OCI-LY7 (cell line): ENCODE results near the gene ARHGEF18. TPM values are rescaled to one million over a fixed set of nuclear protein-coding genes. Genes with fewer than 3 reads are reported as not detected.

Experiments used
- BruUV-seq: library from RNA; stranded (reverse); fragments of 400-500 nt; replicated peaks from 2 replicates; lab custom pipeline; 2021; lab: Mats Ljungman, UMichigan
- CTCF ChIA-PET: fragments of 300-600 bp; sonication (Branson Sonifier 250); formaldehyde crosslinking; loops from one replicate; lab custom pipeline; 2022; ENCODE audit warnings: antibody characterized with exemption; ENCODE audit not compliant: unreplicated experiment; lab: Charles Lee
- POLR2A ChIA-PET: fragments of 300-600 bp; sonication (Branson Sonifier 250); formaldehyde crosslinking; loops from one replicate; lab custom pipeline; 2022; ENCODE audit warnings: antibody characterized with exemption; lab: Charles Lee
- DNase-seq: peaks from one replicate; pipeline ENCODE4 v3.0.0-alpha.2; 2015; ENCODE audit warnings: low spot score
- H2AFZ ChIP-seq: fragments of 200-600 bp; sonication (generic), shearing (Covaris generic); 2 replicates; pipeline ENCODE4 v1.6.1; 2014; ENCODE audit warnings: mild to moderate bottlenecking, antibody characterized with exemption, low read length, moderate library complexity
- H3K27ac ChIP-seq: fragments of 200-600 bp; sonication (generic); 2 replicates; pipeline ENCODE4 v1.5.1; 2014; ENCODE audit warnings: mixed run types, low read depth, mild to moderate bottlenecking, moderate library complexity, low read length, inconsistent platforms; ENCODE audit not compliant: poor library complexity, severe bottlenecking
- H3K36me3 ChIP-seq: fragments of 200-600 bp; sonication (generic); 2 replicates; pipeline ENCODE4 v1.6.1; 2014; ENCODE audit warnings: mild to moderate bottlenecking, antibody characterized with exemption, low read length, moderate library complexity, mixed read lengths; ENCODE audit not compliant: insufficient read depth
- H3K4me1 ChIP-seq: fragments of 200-600 bp; sonication (generic); 2 replicates; pipeline ENCODE4 v1.5.1; 2014; ENCODE audit warnings: mild to moderate bottlenecking, low read length; ENCODE audit not compliant: insufficient read depth, poor library complexity, severe bottlenecking
- H3K4me2 ChIP-seq: fragments of 200-600 bp; sonication (generic); 2 replicates; pipeline ENCODE4 v1.6.1; 2014; ENCODE audit warnings: mild to moderate bottlenecking, low read length
- H3K4me3 ChIP-seq: fragments of 200-600 bp; sonication (generic); 2 replicates; pipeline ENCODE4 v1.5.1; 2014; ENCODE audit warnings: mild to moderate bottlenecking, low read depth, low read length; ENCODE audit not compliant: poor library complexity, severe bottlenecking
- H3K79me2 ChIP-seq: fragments of 200-600 bp; sonication (generic); 2 replicates; pipeline ENCODE4 v1.6.1; 2016; ENCODE audit warnings: low read depth, mild to moderate bottlenecking, low read length, moderate library complexity, mixed read lengths; ENCODE audit not compliant: insufficient read depth
- H3K9me2 ChIP-seq: fragments of 200-600 bp; sonication (generic); 2 replicates; pipeline ENCODE4 v1.6.1; 2016; ENCODE audit warnings: mild to moderate bottlenecking, low read length, mixed read lengths; ENCODE audit not compliant: insufficient read depth
- H3K9me3 ChIP-seq: fragments of 200-600 bp; sonication (generic); 2 replicates; pipeline ENCODE4 v1.6.1; 2014; ENCODE audit warnings: mild to moderate bottlenecking, mixed run types, low read length, mixed read lengths
- H4K20me1 ChIP-seq: fragments of 200-600 bp; sonication (generic); 2 replicates; pipeline ENCODE4 v1.6.1; 2014; ENCODE audit warnings: mild to moderate bottlenecking, antibody characterized with exemption, low read length, moderate library complexity, mixed read lengths; ENCODE audit not compliant: insufficient read depth
- CTCF ChIP-seq: fragments of 200-600 bp; sonication (generic); conservative IDR thresholded peaks from 2 replicates; pipeline ENCODE4 v1.5.1; 2014; ENCODE audit warnings: mild to moderate bottlenecking, antibody characterized with exemption, low read length, moderate library complexity, mixed read lengths
- EZH2phosphoT487 ChIP-seq: fragments of 200-600 bp; sonication (generic); IDR thresholded peaks from 2 replicates; pipeline ENCODE4 v1.6.1; 2018; ENCODE audit warnings: low read depth, borderline replicate concordance, mild to moderate bottlenecking, mixed run types, antibody characterized with exemption, low read length, moderate library complexity, mixed read lengths
- intact Hi-C: fragments of 100-400 bp; cut with micrococcal nuclease; formaldehyde crosslinking; loops from one replicate; pipeline ENCODE4 v1.10.0; 2022; ENCODE audit not compliant: unreplicated experiment
- total RNA-seq, 2 experiments: library from RNA; depleted of rRNA in 1 of 2; stranded (reverse); fragments of >200 nt in 1 of 2; shearing (Covaris generic) in 1 of 2; gene quantifications; 2 replicates each; pipeline ENCODE4 v1.2.3, GENCODE V29; 2014 to 2022

The ARHGEF18 gene
- total RNA-seq, 2 experiments from 2014 or later = 48.1 to 55.2 TPM

GRCh38 chr19:7349231-7349591, 474 bp downstream of the ARHGEF18 start:
- Histone ChIP-seq H3K79me2 (peaks cover 56% of the 10 kb centered on the region), H3K27ac (peak overlapping the region; percentile 93), H3K4me2 (peak overlapping the region; percentile 78), H3K9me2 (no peaks in the 10 kb centered on the region), H3K4me3 (peak overlapping the region; percentile 96), H2AFZ (no peak overlapping the region), H3K36me3 (peaks cover 48% of the 10 kb centered on the region), H3K4me1 (peaks cover 70% of the 10 kb centered on the region), H3K9me3 (peaks cover 12% of the 10 kb centered on the region; the same call in 1 of the 2 replicates), H4K20me1 (no peaks in the 10 kb centered on the region)
- intact Hi-C loops = loop anchor here (2.0 to 10.0 kb wide), 3 partner anchors 123 to 250 kb away; partner anchors contain the start of gene PNPLA6
- DNase-seq = no peak
- ChIA-PET POLR2A (interaction anchor here (0.9 to 1.9 kb wide), 6 partner anchors 9 to 250 kb away, joined by 3 to 9 read pairs (median 6); no protein-coding TSS in a partner anchor), CTCF (interaction anchor here (0.6 kb wide), 1 partner anchor 250 kb away, joined by 3 read pairs; no protein-coding TSS in a partner anchor)
- no peak for TF ChIP-seq EZH2phosphoT487
- no peak for TF ChIP-seq CTCF
- BruUV-seq = no TSS peak

GRCh38 chr19:7349961-7350711, 1.4 kb downstream of the ARHGEF18 start:
- intact Hi-C loops = loop anchor here (2.0 to 10.0 kb wide), 3 partner anchors 122 to 251 kb away; partner anchors contain the start of gene PNPLA6
- H3K4me1 ChIP-seq = peaks cover 66% of the 10 kb centered on the region
- no peak overlapping the region for H2AFZ ChIP-seq

More at GRCh38 chr19:7349961-7350711, 1.4 kb downstream of the ARHGEF18 start:
- peak overlapping the region; percentile 96 for H3K4me3 ChIP-seq
- peak; percentile 79 for DNase-seq
- peaks cover 6% of the 10 kb centered on the region for H4K20me1 ChIP-seq
- peaks cover 65% of the 10 kb centered on the region for H3K79me2 ChIP-seq
- peaks cover 12% of the 10 kb centered on the region; the same call in 1 of the 2 replicates for H3K9me3 ChIP-seq
- BruUV-seq = no TSS peak
- POLR2A ChIA-PET = interaction anchor here (0.6 to 1.9 kb wide), 6 partner anchors 10 to 251 kb away, joined by 3 to 6 read pairs (median 4); partner anchors contain the start of gene INSR
- CTCF ChIA-PET = interaction anchor here (0.5 to 0.9 kb wide), 3 partner anchors 17 to 324 kb away, joined by 3 to 4 read pairs (median 3); no protein-coding TSS in a partner anchor
- TF ChIP-seq CTCF (peak; percentile 39; the same call in 1 of the 2 replicates), EZH2phosphoT487 (no peak)
- peaks cover 57% of the 10 kb centered on the region for H3K36me3 ChIP-seq
- H3K4me2 ChIP-seq = peak overlapping the region; percentile 78
- H3K9me2 ChIP-seq = no peaks in the 10 kb centered on the region
- H3K27ac ChIP-seq = peak overlapping the region; percentile 93
